Measurements from ENCODE around the gene MYO16. TPM values are rescaled to one million over a fixed set of nuclear protein-coding genes. Genes with fewer than 3 reads are reported as not detected.

The MYO16 gene
- total RNA-seq, 1 donor from 2014 or later: 0.23 TPM

GRCh38 chr13:109160887-109161669 is 531.7 kb downstream of the MYO16 start:
- no peak for DNase-seq (ENCODE audit: extremely low read depth, low read depth, low spot score)

GRCh38 chr13:109162248-109163036 is 533.0 kb downstream of the MYO16 start:
- no peak for DNase-seq (ENCODE audit: extremely low read depth, low read depth, low spot score)

- no peak for DNase-seq (ENCODE audit: extremely low read depth, low read depth, low spot score)
Observed at GRCh38 chr13:109163037-109163379, 533.6 kb downstream of the MYO16 start.

GRCh38 chr13:109165417-109165904 is 536.0 kb downstream of the MYO16 start:
- DNase-seq (ENCODE audit: extremely low read depth, low read depth, low spot score): no peak

GRCh38 chr13:109166804-109167203 is 537.4 kb downstream of the MYO16 start:
- DNase-seq (ENCODE audit: extremely low read depth, low read depth, low spot score): no peak

- DNase-seq (ENCODE audit: extremely low read depth, low read depth, low spot score): no peak
Observed at GRCh38 chr13:109172136-109172535, 542.7 kb downstream of the MYO16 start.

- no peak for DNase-seq (ENCODE audit: extremely low read depth, low read depth, low spot score)
Observed at GRCh38 chr13:109175666-109176065, 546.3 kb downstream of the MYO16 start.

- DNase-seq (ENCODE audit: extremely low read depth, low read depth, low spot score): no peak
Observed at GRCh38 chr13:109180905-109181425, 551.6 kb downstream of the MYO16 start.

GRCh38 chr13:109182777-109183465 is 553.5 kb downstream of the MYO16 start:
- no peak for DNase-seq (ENCODE audit: extremely low read depth, low read depth, low spot score)

- no peak for DNase-seq (ENCODE audit: extremely low read depth, low read depth, low spot score)
Observed at GRCh38 chr13:109191413-109191812, 562.0 kb downstream of the MYO16 start.

GRCh38 chr13:109192306-109192705 is 562.9 kb downstream of the MYO16 start:
- no peak for DNase-seq (ENCODE audit: extremely low read depth, low read depth, low spot score)

- no peak for DNase-seq (ENCODE audit: extremely low read depth, low read depth, low spot score)
Observed at GRCh38 chr13:109196948-109197347, 567.5 kb downstream of the MYO16 start.

- no peak for DNase-seq (ENCODE audit: extremely low read depth, low read depth, low spot score)
Observed at GRCh38 chr13:109198585-109198984, 569.2 kb downstream of the MYO16 start.

- DNase-seq (ENCODE audit: extremely low read depth, low read depth, low spot score): no peak
Observed at GRCh38 chr13:109199280-109199679, 569.9 kb downstream of the MYO16 start.

GRCh38 chr13:109200556-109200955 is 571.1 kb downstream of the MYO16 start:
- DNase-seq (ENCODE audit: extremely low read depth, low read depth, low spot score): no peak

- no peak for DNase-seq (ENCODE audit: extremely low read depth, low read depth, low spot score)
Observed at GRCh38 chr13:109203587-109203986, 574.2 kb downstream of the MYO16 start.

GRCh38 chr13:109204252-109204651 is 574.8 kb downstream of the MYO16 start:
- DNase-seq (ENCODE audit: extremely low read depth, low read depth, low spot score): no peak

GRCh38 chr13:109204657-109205056 is 575.2 kb downstream of the MYO16 start:
- DNase-seq (ENCODE audit: extremely low read depth, low read depth, low spot score): no peak

- no peak for DNase-seq (ENCODE audit: extremely low read depth, low read depth, low spot score)
Observed at GRCh38 chr13:109205315-109205714, 575.9 kb downstream of the MYO16 start.

- no peak for DNase-seq (ENCODE audit: extremely low read depth, low read depth, low spot score)
Observed at GRCh38 chr13:109206616-109207015, 577.2 kb downstream of the MYO16 start.

- DNase-seq (ENCODE audit: extremely low read depth, low read depth, low spot score): no peak
Observed at GRCh38 chr13:109207622-109208021, 578.2 kb downstream of the MYO16 start.

Measured in glomerular endothelial cell (primary cell).